SK-N-SH treated with all-trans-retinoic acid at 6 μM for 48 hours (cell line): Measurements from ENCODE around the gene ZNF212.
A peak's percentile ranks its signal among the peaks of the same experiment; 100 is the strongest.
"Not testable (repeated sequence)": the region's sequence is repeated elsewhere in the genome, so short reads cannot be mapped to it uniquely, and the experiment has no call there.

ENCODE experiments used
- ATAC-seq: fragments of 200-7000 bp; cut with Tn5 transposase; 3 replicates; pipeline ENCODE4 v1.9.1; 2020; ENCODE audit warnings: mild to moderate bottlenecking, moderate library complexity
- ARNTL ChIP-seq: fragments of 450-650 bp; formaldehyde crosslinking; IDR thresholded peaks from 2 replicates; pipeline ENCODE4 v1.5.0; 2020; ENCODE audit warnings: low read depth, mild to moderate bottlenecking, moderate library complexity, borderline replicate concordance
- BACH2 ChIP-seq: fragments of 250-450 bp; sonication (Bioruptor Pico); IDR thresholded peaks from 2 replicates; pipeline ENCODE4 v1.9.0; 2021; ENCODE audit warnings: mild to moderate bottlenecking, borderline replicate concordance
- CREB5 ChIP-seq: fragments of 250-450 bp; sonication (Bioruptor Pico); IDR thresholded peaks from 2 replicates; pipeline ENCODE4 v1.5.1; 2020; ENCODE audit warnings: low read depth, mild to moderate bottlenecking, moderate library complexity
- CSDC2 ChIP-seq: fragments of 250-450 bp; sonication (Bioruptor Pico); IDR thresholded peaks from 2 replicates; pipeline ENCODE4 v1.5.0; 2020; ENCODE audit warnings: mild to moderate bottlenecking, moderate library complexity
- CSRNP3 ChIP-seq: fragments of 250-450 bp; sonication (Bioruptor Pico); IDR thresholded peaks from 2 replicates; pipeline ENCODE4 v1.5.1; 2021; ENCODE audit warnings: mild to moderate bottlenecking, moderate library complexity
- ESRRG ChIP-seq: fragments of 250-450 bp; sonication (Bioruptor Pico); IDR thresholded peaks from 2 replicates; pipeline ENCODE4 v1.6.1; 2021; ENCODE audit warnings: mild to moderate bottlenecking
- PATZ1 ChIP-seq: fragments of 250-450 bp; sonication (Bioruptor Pico); IDR thresholded peaks from 2 replicates; pipeline ENCODE4 v1.8.0; 2020; ENCODE audit warnings: mild to moderate bottlenecking, moderate library complexity, borderline replicate concordance
- POU6F1 ChIP-seq: fragments of 250-450 bp; sonication (Bioruptor Pico); IDR thresholded peaks from 2 replicates; pipeline ENCODE4 v1.8.0; 2021; ENCODE audit warnings: low read depth, mild to moderate bottlenecking, moderate library complexity, borderline replicate concordance
- PPARA ChIP-seq: fragments of 250-450 bp; sonication (Bioruptor Pico); IDR thresholded peaks from 2 replicates; pipeline ENCODE4 v1.5.0; 2020; ENCODE audit warnings: mild to moderate bottlenecking, borderline replicate concordance
- SNAI2 ChIP-seq: fragments of 250-450 bp; sonication (Bioruptor Pico); IDR thresholded peaks from 2 replicates; pipeline ENCODE4 v1.5.0; 2020; ENCODE audit warnings: mild to moderate bottlenecking, moderate library complexity
- TSHZ2 ChIP-seq: fragments of 250-450 bp; sonication (Bioruptor Pico); IDR thresholded peaks from 2 replicates; pipeline ENCODE4 v1.5.0; 2020; ENCODE audit warnings: mild to moderate bottlenecking, moderate library complexity
- ZC3H10 ChIP-seq: fragments of 250-450 bp; sonication (Bioruptor Pico); IDR thresholded peaks from 2 replicates; pipeline ENCODE4 v1.5.1; 2021; ENCODE audit warnings: mild to moderate bottlenecking, moderate library complexity
- ZFP3 ChIP-seq: fragments of 250-450 bp; sonication (Bioruptor Pico); IDR thresholded peaks from 2 replicates; pipeline ENCODE4 v1.5.0; 2020; ENCODE audit warnings: mild to moderate bottlenecking, moderate library complexity
- ZFP30 ChIP-seq: fragments of 450-650 bp; formaldehyde crosslinking; IDR thresholded peaks from 2 replicates; pipeline ENCODE4 v1.5.0; 2022; ENCODE audit warnings: mild to moderate bottlenecking, moderate library complexity
- ZNF565 ChIP-seq: fragments of 450-650 bp; formaldehyde crosslinking; conservative IDR thresholded peaks from 2 replicates; pipeline ENCODE4 v1.5.0; 2020; ENCODE audit warnings: low read depth, mild to moderate bottlenecking, moderate library complexity

ZNF212 gene

GRCh38 chr7:149225106-149225505, 14.3 kb upstream of the ZNF212 start (continued):
- no peak for TF ChIP-seq ZC3H10 (CRISPR knock-in tag)
- TF ChIP-seq CREB5 (CRISPR knock-in tag) = no peak
- TF ChIP-seq ARNTL (CRISPR knock-in tag) = no peak
- TF ChIP-seq ZFP30 (CRISPR knock-in tag) = no peak

GRCh38 chr7:149225656-149226055, 13.8 kb upstream of the ZNF212 start:
- no peak for TF ChIP-seq ZNF565
- no peak for TF ChIP-seq ZC3H10 (CRISPR knock-in tag)
- no peak for TF ChIP-seq PATZ1 (CRISPR knock-in tag)
- TF ChIP-seq PPARA (CRISPR knock-in tag) = no peak
- ATAC-seq = no peak

- not testable (repeated sequence) for ATAC-seq
These were observed 13.1 kb upstream of the ZNF212 start for GRCh38 chr7:149226366-149226765.

GRCh38 chr7:149226840-149227494, 12.5 kb upstream of the ZNF212 start:
- TF ChIP-seq ZC3H10 (CRISPR knock-in tag) (no peak), CREB5 (CRISPR knock-in tag) (no peak), ZFP3 (CRISPR knock-in tag) (no peak), TSHZ2 (CRISPR knock-in tag) (no peak), CSDC2 (no peak), POU6F1 (CRISPR knock-in tag) (no peak), BACH2 (CRISPR knock-in tag) (no peak)
- TF ChIP-seq, all 23 proteins: peak for 0
- no peak for ATAC-seq

- ATAC-seq = peak; percentile 15
- TF ChIP-seq POU6F1 (CRISPR knock-in tag) (no peak), TSHZ2 (CRISPR knock-in tag) (no peak), ZC3H10 (CRISPR knock-in tag) (no peak), ESRRG (CRISPR knock-in tag) (no peak), ARNTL (CRISPR knock-in tag) (no peak), BACH2 (CRISPR knock-in tag) (no peak), CSRNP3 (CRISPR knock-in tag) (no peak), PPARA (CRISPR knock-in tag) (no peak), SNAI2 (CRISPR knock-in tag) (no peak), ZNF565 (no peak)
These were observed 10.5 kb upstream of the ZNF212 start for GRCh38 chr7:149228831-149229471.
